GM23338 (cell line): Measurements from ENCODE around the gene TCP11L1.

Experiments used
- EZH2 ChIP-seq: fragments of 200-600 bp; sonication (generic); IDR thresholded peaks from one replicate; pipeline ENCODE4 v1.8.0; 2017; ENCODE audit warnings: antibody characterized with exemption, mild to moderate bottlenecking, low read depth; ENCODE audit not compliant: unreplicated experiment
- JUNB ChIP-seq: IDR thresholded peaks from one replicate; pipeline ENCODE4 v1.6.1; 2016; ENCODE audit warnings: antibody characterized with exemption; ENCODE audit not compliant: unreplicated experiment
- NANOG ChIP-seq: IDR thresholded peaks from 2 replicates; pipeline ENCODE4 v1.6.1; 2016; ENCODE audit warnings: antibody characterized with exemption, borderline replicate concordance
- POLR2AphosphoS5 ChIP-seq: IDR thresholded peaks from 2 replicates; pipeline ENCODE4 v1.6.1; 2016; ENCODE audit warnings: antibody characterized with exemption, low read depth
- REST ChIP-seq: IDR thresholded peaks from one replicate; pipeline ENCODE4 v1.6.1; 2018; ENCODE audit warnings: antibody characterized with exemption; ENCODE audit not compliant: unreplicated experiment
- STAT1 ChIP-seq: IDR thresholded peaks from one replicate; pipeline ENCODE4 v1.6.1; 2016; ENCODE audit warnings: antibody characterized with exemption; ENCODE audit not compliant: unreplicated experiment
- TF ChIP-seq, protein P1 (sequence below), 2 experiments: fragments of 200-600 bp in 1 of 2; sonication (generic) in 1 of 2; conservative IDR thresholded peaks; 2 replicates each; pipeline versions ENCODE4 v1.5.1 to v1.6.1; 2016 to 2017; ENCODE audit warnings: antibody characterized with exemption in 2 of 2, low read depth in 2 of 2, mild to moderate bottlenecking in 2 of 2, moderate library complexity in 1 of 2

GRCh38 chr11:33086017-33086416 is 46.6 kb downstream of the TCP11L1 start:
- TF ChIP-seq, protein P1, sequence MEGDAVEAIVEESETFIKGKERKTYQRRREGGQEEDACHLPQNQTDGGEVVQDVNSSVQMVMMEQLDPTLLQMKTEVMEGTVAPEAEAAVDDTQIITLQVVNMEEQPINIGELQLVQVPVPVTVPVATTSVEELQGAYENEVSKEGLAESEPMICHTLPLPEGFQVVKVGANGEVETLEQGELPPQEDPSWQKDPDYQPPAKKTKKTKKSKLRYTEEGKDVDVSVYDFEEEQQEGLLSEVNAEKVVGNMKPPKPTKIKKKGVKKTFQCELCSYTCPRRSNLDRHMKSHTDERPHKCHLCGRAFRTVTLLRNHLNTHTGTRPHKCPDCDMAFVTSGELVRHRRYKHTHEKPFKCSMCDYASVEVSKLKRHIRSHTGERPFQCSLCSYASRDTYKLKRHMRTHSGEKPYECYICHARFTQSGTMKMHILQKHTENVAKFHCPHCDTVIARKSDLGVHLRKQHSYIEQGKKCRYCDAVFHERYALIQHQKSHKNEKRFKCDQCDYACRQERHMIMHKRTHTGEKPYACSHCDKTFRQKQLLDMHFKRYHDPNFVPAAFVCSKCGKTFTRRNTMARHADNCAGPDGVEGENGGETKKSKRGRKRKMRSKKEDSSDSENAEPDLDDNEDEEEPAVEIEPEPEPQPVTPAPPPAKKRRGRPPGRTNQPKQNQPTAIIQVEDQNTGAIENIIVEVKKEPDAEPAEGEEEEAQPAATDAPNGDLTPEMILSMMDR (conservative IDR thresholded peaks at IDR 0.05; ENCODE audit: low read depth in 2 of 2) = no peak
- TF ChIP-seq EZH2 (no peak), POLR2AphosphoS5 (no peak), STAT1 (no peak), REST (no peak), NANOG (no peak), JUNB (no peak)
